ENCODE data around the gene DGKA.
"Not testable (repeated sequence)": the region's sequence is repeated elsewhere in the genome, so short reads cannot be mapped to it uniquely, and the experiment has no call there.

Gene DGKA

DNA sequence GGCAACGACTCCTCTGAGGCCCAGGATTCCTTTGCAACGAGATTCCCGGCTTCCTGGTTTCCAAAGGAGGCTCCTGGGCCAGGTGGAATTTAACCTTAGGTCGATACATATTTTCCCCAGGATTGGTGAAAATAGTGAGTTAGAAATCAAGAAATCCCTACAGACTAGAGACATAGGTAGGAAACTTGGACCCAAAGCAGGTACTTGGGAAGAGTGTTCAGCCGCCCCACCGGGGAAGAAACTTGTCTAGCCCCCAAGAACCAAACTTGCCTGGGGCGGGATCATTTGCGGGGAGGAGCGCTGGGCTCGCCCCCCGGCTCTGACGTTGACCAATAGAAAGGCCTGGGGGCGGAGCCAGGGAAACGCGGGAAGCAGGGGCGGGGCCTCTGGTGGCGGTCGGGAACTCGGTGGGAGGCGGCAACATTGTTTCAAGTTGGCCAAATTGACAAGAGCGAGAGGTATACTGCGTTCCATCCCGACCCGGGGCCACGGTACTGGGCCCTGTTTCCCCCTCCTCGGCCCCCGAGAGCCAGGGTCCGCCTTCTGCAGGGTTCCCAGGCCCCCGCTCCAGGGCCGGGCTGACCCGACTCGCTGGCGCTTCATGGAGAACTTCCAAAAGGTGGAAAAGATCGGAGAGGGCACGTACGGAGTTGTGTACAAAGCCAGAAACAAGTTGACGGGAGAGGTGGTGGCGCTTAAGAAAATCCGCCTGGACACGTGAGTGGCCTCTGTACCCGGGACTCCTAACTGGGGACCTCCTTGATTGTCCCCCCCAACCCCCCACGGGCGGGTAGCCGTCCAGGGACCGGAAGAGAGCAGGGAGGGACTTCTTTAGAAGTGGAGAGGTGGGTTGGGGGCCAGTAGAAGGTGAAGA lies 35.7 kb downstream of the DGKA start, which contains the start of gene CDK2:
Gene CDK2 (plus strand): TSS at position 423 of the 874 bp plus-strand sequence. CDS start 179 bp downstream, at position 602.
- DNase-seq (ENCODE audit: low read depth in 2 of 2): peak; percentile 87 to 94

DNA sequence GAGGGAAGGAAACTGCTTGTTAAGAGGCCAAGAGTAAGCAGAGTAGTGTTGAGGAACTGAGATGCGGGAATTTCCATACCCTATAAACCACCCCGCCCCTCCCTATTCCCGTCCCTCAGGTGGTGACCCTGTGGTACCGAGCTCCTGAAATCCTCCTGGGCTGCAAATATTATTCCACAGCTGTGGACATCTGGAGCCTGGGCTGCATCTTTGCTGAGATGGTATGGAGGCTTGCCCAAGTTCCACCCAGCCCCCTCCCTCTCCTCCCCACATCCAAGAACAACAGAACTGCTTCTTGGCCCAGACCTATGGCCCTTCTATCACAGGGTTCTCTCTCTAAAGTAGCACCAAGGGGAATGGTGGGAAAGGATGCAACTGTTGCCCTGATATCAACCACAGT lies 38.4 kb downstream of the DGKA start:
- DNase-seq (ENCODE audit: low read depth in 2 of 2): no peak

- DNase-seq (ENCODE audit: low read depth in 2 of 2): no peak
Observed at GRCh38 chr12:55970775-55971174, 39.8 kb downstream of the DGKA start.

DNA sequence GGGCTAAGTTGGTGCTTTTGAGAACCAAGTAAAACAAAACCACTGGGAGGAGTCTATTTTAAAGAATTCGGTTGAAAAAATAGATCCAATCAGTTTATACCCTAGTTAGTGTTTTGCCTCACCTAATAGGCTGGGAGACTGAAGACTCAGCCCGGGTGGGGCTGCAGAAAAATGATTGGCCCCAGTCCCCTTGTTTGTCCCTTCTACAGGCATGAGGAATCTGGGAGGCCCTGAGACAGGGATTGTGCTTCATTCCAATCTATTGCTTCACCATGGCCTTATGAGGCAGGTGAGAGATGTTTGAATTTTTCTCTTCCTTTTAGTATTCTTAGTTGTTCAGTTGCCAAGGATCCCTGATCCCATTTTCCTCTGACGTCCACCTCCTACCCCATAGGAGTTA lies 41.1 kb downstream of the DGKA start:
- DNase-seq (ENCODE audit: low read depth in 2 of 2): no peak

- no peak for DNase-seq (ENCODE audit: low read depth in 2 of 2)
Observed at GRCh38 chr12:55972456-55972855, 41.5 kb downstream of the DGKA start.

- no peak for DNase-seq (ENCODE audit: low read depth in 2 of 2)
Observed at GRCh38 chr12:55972911-55973598, 42.1 kb downstream of the DGKA start.

DNA sequence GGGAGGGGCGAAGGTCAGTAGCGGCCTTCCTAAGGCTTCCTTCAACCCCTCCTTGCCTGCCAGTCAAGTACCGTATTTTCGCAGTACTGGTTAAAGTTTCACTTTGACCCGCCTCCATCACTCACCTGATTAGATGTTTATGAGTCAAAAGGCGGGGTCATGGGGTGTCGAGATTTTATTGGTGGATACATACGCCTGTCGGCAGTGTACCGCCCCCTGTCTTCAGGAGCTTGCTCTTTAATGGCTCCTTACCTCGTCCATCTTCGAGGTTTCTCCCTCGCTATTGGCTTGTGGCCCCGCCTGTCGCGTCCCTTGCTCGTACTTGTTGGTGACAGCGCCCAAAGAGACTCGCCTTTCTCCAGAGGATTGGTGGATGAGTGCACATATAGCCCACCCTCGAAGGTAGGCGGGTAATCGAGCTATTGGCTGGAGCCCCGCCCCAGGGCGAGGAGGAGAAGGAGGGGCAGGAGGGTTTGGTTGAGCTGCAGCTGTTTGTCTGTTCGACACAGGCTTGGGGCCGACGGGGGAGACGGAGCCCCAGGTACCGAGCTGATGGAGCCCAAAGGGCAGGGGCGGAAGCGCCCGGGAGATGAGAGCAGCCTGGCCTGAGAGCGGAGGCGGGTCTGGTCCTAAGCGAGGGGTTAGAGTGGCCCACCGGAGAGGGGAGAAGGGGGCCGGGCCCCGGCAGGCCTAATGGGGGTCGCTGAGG lies 42.8 kb downstream of the DGKA start, which contains the start of gene RAB5B:
Gene RAB5B (plus strand): TSS at position 480 of the 709 bp plus-strand sequence. CDS start 12,883 bp downstream, outside the sequence.
- peak; percentile 94 to 97 for DNase-seq (ENCODE audit: low read depth in 2 of 2)

DNA sequence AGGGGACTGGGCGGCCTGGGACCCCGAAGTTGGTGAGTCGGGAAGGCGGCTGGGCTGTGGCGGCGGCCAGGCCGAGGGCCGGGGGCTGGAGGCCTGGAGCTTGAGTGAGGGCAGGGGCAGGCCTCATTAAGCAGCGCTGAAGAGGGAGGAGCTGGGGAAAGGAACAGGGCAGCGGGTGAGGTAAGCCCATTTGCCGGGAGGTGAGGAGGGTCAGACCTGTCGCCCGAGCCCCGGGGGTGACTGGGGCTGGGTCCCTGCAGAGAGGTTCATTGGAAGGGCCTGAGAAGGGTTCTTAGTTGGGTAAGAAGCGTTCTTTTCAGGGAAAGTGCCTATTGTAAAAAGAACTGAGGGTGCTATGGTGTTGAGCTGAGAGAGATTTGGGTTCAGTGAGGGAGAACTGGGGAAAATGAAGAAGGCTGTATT lies 43.4 kb downstream of the DGKA start:
- DNase-seq (ENCODE audit: low read depth in 2 of 2): peak in 1 of 2 donors; percentile 19

- DNase-seq (ENCODE audit: low read depth in 2 of 2): no peak
Observed at GRCh38 chr12:55978393-55978792, 47.4 kb downstream of the DGKA start.

DNA sequence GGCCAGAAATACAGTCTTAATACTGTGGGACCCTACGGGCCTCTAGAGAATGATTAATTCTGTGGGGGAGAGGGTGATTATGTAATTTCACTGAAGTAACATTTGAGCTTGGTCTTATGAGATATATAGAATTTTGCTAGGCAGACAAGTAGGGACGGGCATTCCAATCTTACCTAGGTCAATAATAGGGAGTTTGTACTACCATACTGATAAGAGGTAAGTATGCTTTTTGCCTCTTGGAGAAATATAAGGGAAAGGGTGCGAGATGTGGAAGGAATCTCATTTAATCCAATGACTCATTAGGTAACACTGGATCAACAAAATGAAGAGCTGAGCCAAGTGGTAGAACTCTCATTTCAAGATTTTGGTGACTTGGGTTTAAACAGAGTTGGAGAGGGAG lies 48.1 kb downstream of the DGKA start:
- no peak for DNase-seq (ENCODE audit: low read depth in 2 of 2)

- DNase-seq (ENCODE audit: low read depth in 2 of 2): not testable (repeated sequence)
Observed at GRCh38 chr12:55981882-55982281, 50.9 kb downstream of the DGKA start.

DNA sequence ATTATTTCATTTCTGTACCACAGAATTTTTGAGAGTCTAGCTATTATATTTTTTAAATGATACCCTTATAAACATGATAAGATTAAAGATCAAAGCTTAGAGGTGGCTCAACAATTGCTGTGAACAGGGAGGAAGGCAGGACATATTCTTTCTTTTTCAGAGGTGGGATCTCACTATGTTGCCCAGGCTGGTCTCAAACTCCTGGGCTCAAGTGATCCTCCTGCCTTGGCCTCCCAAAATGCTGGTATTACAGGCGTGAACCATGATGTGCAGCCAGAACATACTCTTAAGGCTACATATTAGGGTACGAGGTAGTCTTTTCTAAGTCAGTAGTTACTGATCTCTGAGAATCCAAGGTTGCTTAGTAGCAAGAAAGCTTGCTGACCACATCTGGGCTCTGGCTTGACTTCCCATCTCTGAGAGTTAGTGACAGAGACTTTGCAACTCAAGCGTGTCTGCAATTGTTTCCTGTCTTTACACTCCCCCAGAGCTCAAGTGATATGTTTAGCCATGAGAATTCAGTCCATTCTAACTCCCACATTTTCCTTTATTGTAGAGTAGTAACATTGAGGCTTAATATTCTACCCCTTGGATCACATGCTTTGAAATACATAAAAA lies 51.5 kb downstream of the DGKA start:
- DNase-seq (ENCODE audit: low read depth in 2 of 2): no peak

GRCh38 chr12:55983232-55983842 lies 52.4 kb downstream of the DGKA start:
- no peak for DNase-seq (ENCODE audit: low read depth in 2 of 2)

- DNase-seq (ENCODE audit: low read depth in 2 of 2): no peak
Observed at GRCh38 chr12:55984861-55985260, 53.9 kb downstream of the DGKA start.

DNA sequence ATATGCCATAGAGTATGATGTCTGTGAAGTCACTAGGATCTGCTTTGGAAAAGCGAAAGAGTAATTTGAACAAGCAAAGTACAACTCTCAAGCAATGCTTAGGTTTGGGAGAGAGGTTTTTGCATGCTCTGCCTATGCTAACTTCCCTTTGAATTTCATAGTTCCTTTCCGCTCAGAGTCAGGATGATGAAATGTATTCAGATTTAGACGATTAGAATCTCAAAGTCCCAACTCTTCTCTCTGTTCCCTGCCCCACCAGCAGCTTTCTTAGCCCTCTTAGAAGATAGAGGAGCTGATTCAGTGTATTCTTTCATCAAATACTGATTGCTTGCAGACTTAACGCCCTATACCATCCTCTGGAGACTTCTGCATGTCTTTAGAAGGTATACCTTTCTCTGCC lies 54.4 kb downstream of the DGKA start:
- no peak for DNase-seq (ENCODE audit: low read depth in 2 of 2)

GRCh38 chr12:55985976-55986375 lies 55.0 kb downstream of the DGKA start:
- DNase-seq (ENCODE audit: low read depth in 2 of 2): not testable (repeated sequence)

- no peak for DNase-seq (ENCODE audit: low read depth in 2 of 2)
Observed at GRCh38 chr12:55991110-55991509, 60.1 kb downstream of the DGKA start.

DNA sequence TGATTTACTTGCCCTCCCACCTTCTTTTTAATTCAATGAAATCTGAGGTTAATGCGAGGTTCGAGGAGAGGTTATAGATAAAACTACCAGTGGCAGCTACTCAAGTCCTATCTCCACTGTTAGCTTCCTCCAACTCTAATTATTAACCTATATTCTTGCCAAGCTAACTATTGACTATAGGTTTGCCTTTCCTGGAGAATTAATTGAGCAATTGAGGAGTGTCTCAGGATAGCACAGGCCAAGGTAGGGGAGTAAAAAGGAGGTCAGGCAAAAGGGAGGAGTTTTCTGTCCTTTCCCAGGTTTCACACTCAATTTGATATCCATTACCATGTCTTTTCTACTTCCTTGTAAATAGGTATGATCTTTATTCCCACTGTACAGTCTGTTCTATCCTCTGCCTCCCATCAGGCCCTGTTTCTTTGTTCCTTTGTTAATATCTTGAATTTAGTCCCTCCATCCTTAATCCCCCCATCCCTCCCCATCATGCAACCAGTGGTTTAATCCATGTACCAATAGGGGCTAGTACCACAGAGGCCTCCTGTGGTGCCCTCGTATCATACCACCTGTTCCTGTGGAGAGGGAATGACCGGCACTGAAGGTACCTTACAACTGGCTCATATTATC lies 62.4 kb downstream of the DGKA start:
- DNase-seq (ENCODE audit: low read depth in 2 of 2): no peak

- DNase-seq (ENCODE audit: low read depth in 2 of 2): no peak
Observed at GRCh38 chr12:55995366-55995765, 64.4 kb downstream of the DGKA start.

- DNase-seq (ENCODE audit: low read depth in 2 of 2): peak; percentile 38 to 51
Observed at GRCh38 chr12:55996201-55996714, 65.3 kb downstream of the DGKA start.

Measured in activated CD4-positive, alpha-beta T cell treated with anti-CD3 and anti-CD28 coated beads for 24 hours (primary cell).